Keratinocyte (primary cell): ENCODE measurements around the gene SMTN. TPM values are rescaled to one million over a fixed set of nuclear protein-coding genes. Genes with fewer than 3 reads are reported as not detected.

Experiments
- DNase-seq: peaks from one replicate; pipeline ENCODE4 v3.0.0-alpha.2; 2011; ENCODE audit warnings: low read depth, missing footprints, low spot score
- FAIRE-seq: peaks from 2 replicates; lab custom pipeline; 2011; peaks lifted over from hg19 to GRCh38; lab: Jason Lieb, UNC
- H2AFZ ChIP-seq: 2 replicates; pipeline ENCODE4 v1.6.0; 2012; ENCODE audit warnings: low read length, control low read depth, inconsistent platforms; ENCODE audit not compliant: control insufficient read depth
- H3K27ac ChIP-seq: 2 replicates; pipeline ENCODE4 v1.5.1; 2011; ENCODE audit warnings: low read length; ENCODE audit not compliant: control insufficient read depth, insufficient read depth
- H3K27me3 ChIP-seq: 3 replicates; pipeline ENCODE4 v1.6.0; 2011; ENCODE audit warnings: low read length; ENCODE audit not compliant: control insufficient read depth, insufficient read depth; ENCODE audit errors: extremely low read depth
- H3K36me3 ChIP-seq, 2 experiments: 2 replicates in 1 of 2; 3 replicates in 1 of 2; pipeline ENCODE4 v1.5.1; 2011; ENCODE audit warnings: low read length in 2 of 2, mild to moderate bottlenecking in 1 of 2; ENCODE audit not compliant: control insufficient read depth in 2 of 2, insufficient read depth in 2 of 2; ENCODE audit errors: extremely low read depth in 1 of 2
- H3K4me1 ChIP-seq: 3 replicates; pipeline ENCODE4 v1.5.1; 2011; ENCODE audit warnings: low read length; ENCODE audit not compliant: control insufficient read depth, insufficient read depth; ENCODE audit errors: extremely low read depth
- H3K4me2 ChIP-seq: 3 replicates; pipeline ENCODE4 v1.6.0; 2011; ENCODE audit warnings: low read depth, low read length; ENCODE audit not compliant: control insufficient read depth, insufficient read depth; ENCODE audit errors: extremely low read depth
- H3K4me3 ChIP-seq, 3 experiments: fragments of 200-600 bp in 1 of 3; sonication (generic) in 1 of 3; 2 replicates in 2 of 3; 3 replicates in 1 of 3; pipeline ENCODE4 v1.5.1; 2011 to 2016; ENCODE audit warnings: low read length in 3 of 3, mild to moderate bottlenecking in 3 of 3, control low read depth in 2 of 3, inconsistent platforms in 1 of 3, low read depth in 1 of 3, mixed read lengths in 1 of 3, mixed run types in 1 of 3, moderate library complexity in 1 of 3; ENCODE audit not compliant: control insufficient read depth in 2 of 3, insufficient read depth in 2 of 3; ENCODE audit errors: extremely low read depth in 1 of 3
- H3K79me2 ChIP-seq: 2 replicates; pipeline ENCODE4 v1.6.0; 2012; ENCODE audit warnings: low read length; ENCODE audit not compliant: control insufficient read depth, insufficient read depth
- H3K9ac ChIP-seq: 3 replicates; pipeline ENCODE4 v1.6.0; 2011; ENCODE audit warnings: low read length; ENCODE audit not compliant: control insufficient read depth, insufficient read depth; ENCODE audit errors: extremely low read depth
- H3K9me1 ChIP-seq: 3 replicates; pipeline ENCODE4 v1.6.0; 2011; ENCODE audit warnings: low read length; ENCODE audit not compliant: control insufficient read depth, insufficient read depth; ENCODE audit errors: extremely low read depth
- H3K9me3 ChIP-seq: 2 replicates; pipeline ENCODE4 v1.5.1; 2012; ENCODE audit warnings: low read depth, low read length; ENCODE audit not compliant: control insufficient read depth
- H4K20me1 ChIP-seq: 3 replicates; pipeline ENCODE4 v1.6.0; 2011; ENCODE audit warnings: low read length; ENCODE audit not compliant: control insufficient read depth, insufficient read depth; ENCODE audit errors: extremely low read depth
- EZH2 ChIP-seq: IDR thresholded peaks from one replicate; pipeline ENCODE4 v1.6.1; 2012; ENCODE audit warnings: inconsistent platforms, mild to moderate bottlenecking, low read length, moderate library complexity
- dilution Hi-C: fragments of 300-500 bp; cut with MboI; formaldehyde crosslinking; loops from one replicate; pipeline ENCODE4 v1.7.0; 2020; ENCODE audit warnings: low sequenced_read_pairs; ENCODE audit not compliant: extremely low pct_ligation_motif_present
- polyA plus RNA-seq, 5 experiments: library from polyadenylated mRNA; depleted of rRNA in 3 of 5; stranded (reverse) in 3 of 5; stranded (forward) in 1 of 5; unstranded in 1 of 5; fragments of >200 nt; gene quantifications; 1 replicate in 1 of 5; 2 replicates in 3 of 5; 3 replicates in 1 of 5; pipeline versions ENCODE4 v1.2.1 to v1.2.3, GENCODE V29; 2011 to 2012; ENCODE audit warnings: missing spikeins in 2 of 5, low read depth in 1 of 5, low replicate concordance in 1 of 5
- TF ChIP-seq, protein P1 (sequence below), 3 experiments: IDR thresholded peaks in 1 of 3; conservative IDR thresholded peaks in 1 of 3; optimal IDR thresholded peaks in 1 of 3; 2 replicates in 2 of 3; 3 replicates in 1 of 3; pipeline versions ENCODE3 to v1.5.1; 2011; ENCODE audit warnings: low read length in 3 of 3, mild to moderate bottlenecking in 3 of 3, moderate library complexity in 2 of 3, control low read depth in 1 of 3, inconsistent platforms in 1 of 3; ENCODE audit not compliant: insufficient read depth in 2 of 3; ENCODE audit errors: extremely low read depth in 1 of 3

Gene SMTN
- polyA plus RNA-seq, 1 donor (not counting 4 experiments of a cell fraction or from before 2014, with no cell fraction given) = 61.2 TPM

DNA sequence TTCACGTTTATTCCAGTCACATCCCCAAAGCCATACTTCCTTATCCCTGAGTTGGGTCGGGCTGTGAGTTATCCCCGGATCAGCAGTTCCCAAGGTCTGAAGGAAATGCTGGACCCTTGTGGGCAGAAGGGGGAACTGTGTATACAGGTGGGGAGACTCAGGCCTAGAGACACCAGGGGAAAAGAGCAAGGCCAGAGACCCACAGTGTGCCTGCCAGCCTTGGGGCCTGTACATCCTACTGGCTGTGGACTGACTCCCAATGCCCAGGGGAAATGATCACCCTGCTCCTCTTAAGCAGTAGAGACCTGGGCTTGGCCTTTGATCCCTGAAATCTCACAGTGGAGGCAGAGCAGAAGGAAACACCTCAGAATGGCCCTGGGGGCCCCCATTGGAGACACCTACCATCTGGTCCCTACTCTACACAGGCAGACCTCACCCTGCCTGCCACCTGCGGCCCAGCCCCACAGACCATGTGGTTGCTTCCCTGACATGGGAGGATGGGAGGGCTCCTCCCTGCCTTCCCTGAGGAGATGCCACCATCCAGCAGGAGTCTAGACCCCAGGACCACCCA, 25.0 kb downstream of the SMTN start:
- dilution Hi-C loops = no loop called here
- Histone ChIP-seq H3K36me3 (peaks cover 22 to 26% of the 10 kb centered on the region in 2 experiments), H3K79me2 (no peaks in the 10 kb centered on the region), H3K4me3 (no peak overlapping the region), H3K9ac (peak overlapping the region; percentile 80), H3K27ac (peak overlapping the region; percentile 78), H3K27me3 (no peaks in the 10 kb centered on the region), H3K4me2 (peak overlapping the region; percentile 77), H3K9me3 (no peaks in the 10 kb centered on the region), H4K20me1 (peaks cover 16% of the 10 kb centered on the region), H3K4me1 (peaks cover 10% of the 10 kb centered on the region), H2AFZ (no peak overlapping the region), H3K9me1 (no peaks in the 10 kb centered on the region)
- DNase-seq (no peak), FAIRE-seq (no peak)
- TF ChIP-seq EZH2 = no peak
- TF ChIP-seq, protein P1, sequence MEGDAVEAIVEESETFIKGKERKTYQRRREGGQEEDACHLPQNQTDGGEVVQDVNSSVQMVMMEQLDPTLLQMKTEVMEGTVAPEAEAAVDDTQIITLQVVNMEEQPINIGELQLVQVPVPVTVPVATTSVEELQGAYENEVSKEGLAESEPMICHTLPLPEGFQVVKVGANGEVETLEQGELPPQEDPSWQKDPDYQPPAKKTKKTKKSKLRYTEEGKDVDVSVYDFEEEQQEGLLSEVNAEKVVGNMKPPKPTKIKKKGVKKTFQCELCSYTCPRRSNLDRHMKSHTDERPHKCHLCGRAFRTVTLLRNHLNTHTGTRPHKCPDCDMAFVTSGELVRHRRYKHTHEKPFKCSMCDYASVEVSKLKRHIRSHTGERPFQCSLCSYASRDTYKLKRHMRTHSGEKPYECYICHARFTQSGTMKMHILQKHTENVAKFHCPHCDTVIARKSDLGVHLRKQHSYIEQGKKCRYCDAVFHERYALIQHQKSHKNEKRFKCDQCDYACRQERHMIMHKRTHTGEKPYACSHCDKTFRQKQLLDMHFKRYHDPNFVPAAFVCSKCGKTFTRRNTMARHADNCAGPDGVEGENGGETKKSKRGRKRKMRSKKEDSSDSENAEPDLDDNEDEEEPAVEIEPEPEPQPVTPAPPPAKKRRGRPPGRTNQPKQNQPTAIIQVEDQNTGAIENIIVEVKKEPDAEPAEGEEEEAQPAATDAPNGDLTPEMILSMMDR (optimal IDR thresholded peaks at IDR 0.05 in 1 of 3, IDR thresholded peaks at IDR 0.05 in 1 of 3, conservative IDR thresholded peaks at IDR 0.05 in 1 of 3; ENCODE audit: extremely low read depth in 1 of 3, insufficient read depth in 2 of 3, low read length in 3 of 3) = peak in 1 of 3 experiments; percentile 11

DNA sequence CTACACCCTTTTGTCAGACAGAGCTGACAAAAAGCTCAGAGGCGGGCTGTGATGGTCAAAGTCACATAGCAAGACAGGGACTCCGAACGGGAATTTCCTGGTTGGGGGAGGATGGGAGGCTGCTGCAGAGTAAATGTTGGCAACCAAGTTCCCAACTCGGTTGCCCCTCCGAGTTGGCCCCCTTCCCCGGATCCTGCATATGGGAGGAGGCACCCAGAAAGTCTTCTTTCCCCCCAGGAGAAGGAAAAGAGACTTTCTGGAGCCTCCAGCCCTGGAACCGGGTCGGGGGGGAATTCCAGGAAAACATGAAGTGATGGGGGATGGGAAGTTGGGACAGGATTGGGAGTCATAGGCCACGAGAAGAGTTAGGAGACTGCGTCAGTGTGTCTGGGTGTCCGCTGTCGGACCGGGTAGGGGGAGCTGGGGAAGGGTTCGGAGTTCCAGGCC, 25.6 kb downstream of the SMTN start:
- peak overlapping the region; percentile 80 for H2AFZ ChIP-seq
- TF ChIP-seq, protein P1 (optimal IDR thresholded peaks at IDR 0.05 in 1 of 3, IDR thresholded peaks at IDR 0.05 in 1 of 3, conservative IDR thresholded peaks at IDR 0.05 in 1 of 3; ENCODE audit: extremely low read depth in 1 of 3, insufficient read depth in 2 of 3, low read length in 3 of 3) = no peak
- no peak for TF ChIP-seq EZH2
- peak overlapping the region; percentile 80 for H3K9ac ChIP-seq

More for the DNA sequence above, 25.6 kb downstream of the SMTN start:
- H3K27me3 ChIP-seq = no peaks in the 10 kb centered on the region
- FAIRE-seq (no peak), DNase-seq (no peak)
- H3K9me1 ChIP-seq = no peaks in the 10 kb centered on the region
- peaks cover 10% of the 10 kb centered on the region for H3K4me1 ChIP-seq
- peak overlapping the region; percentile 77 for H3K4me2 ChIP-seq
- no peaks in the 10 kb centered on the region for H3K9me3 ChIP-seq
- H4K20me1 ChIP-seq = peaks cover 14% of the 10 kb centered on the region
- H3K27ac ChIP-seq = peak overlapping the region; percentile 78
- dilution Hi-C loops = no loop called here
- H3K4me3 ChIP-seq = peak overlapping the region; percentile 34 to 61 (median 54)
- peaks cover 17 to 22% of the 10 kb centered on the region in 2 experiments for H3K36me3 ChIP-seq
- H3K79me2 ChIP-seq = no peaks in the 10 kb centered on the region
